Myocyte (in vitro differentiated cells): ENCODE results near the gene ETV6. TPM values are rescaled to one million over a fixed set of nuclear protein-coding genes. Genes with fewer than 3 reads are reported as not detected.
A peak's percentile ranks its signal among the peaks of the same experiment; 100 is the strongest.
"Not testable (repeated sequence)": the region's sequence is repeated elsewhere in the genome, so short reads cannot be mapped to it uniquely, and the experiment has no call there.

ENCODE experiments used
- DNase-seq: peaks from one replicate; pipeline ENCODE4 v3.0.0-alpha.2; 2012; ENCODE audit warnings: low read depth
- total RNA-seq: library from RNA; depleted of rRNA; stranded (reverse); fragments of >200 nt; gene quantifications from 2 replicates; pipeline ENCODE4 v1.2.3, GENCODE V29; 2014

Gene ETV6
- total RNA-seq, 1 donor from 2014 or later: 9.7 TPM

DNA sequence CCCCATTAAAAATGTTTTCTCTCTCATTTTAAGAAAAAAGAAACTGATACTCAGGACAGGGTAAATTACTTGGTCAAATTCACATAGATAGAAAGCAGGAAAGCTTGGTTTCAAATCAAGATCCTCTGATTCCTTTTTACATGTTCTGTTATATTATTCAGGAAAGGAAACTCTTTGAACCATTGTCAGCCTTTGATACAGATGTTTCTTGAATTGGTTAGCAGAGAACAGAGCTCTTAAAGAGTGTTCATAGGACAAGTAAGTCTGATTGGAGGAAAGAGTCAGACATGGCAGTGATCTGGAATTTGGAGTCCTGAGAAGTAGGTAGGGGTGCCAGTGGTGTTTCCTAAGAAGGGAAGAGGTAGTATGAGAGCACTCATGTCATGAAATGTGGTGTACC lies 256.1 kb downstream of the ETV6 start:
- no peak for DNase-seq

DNA sequence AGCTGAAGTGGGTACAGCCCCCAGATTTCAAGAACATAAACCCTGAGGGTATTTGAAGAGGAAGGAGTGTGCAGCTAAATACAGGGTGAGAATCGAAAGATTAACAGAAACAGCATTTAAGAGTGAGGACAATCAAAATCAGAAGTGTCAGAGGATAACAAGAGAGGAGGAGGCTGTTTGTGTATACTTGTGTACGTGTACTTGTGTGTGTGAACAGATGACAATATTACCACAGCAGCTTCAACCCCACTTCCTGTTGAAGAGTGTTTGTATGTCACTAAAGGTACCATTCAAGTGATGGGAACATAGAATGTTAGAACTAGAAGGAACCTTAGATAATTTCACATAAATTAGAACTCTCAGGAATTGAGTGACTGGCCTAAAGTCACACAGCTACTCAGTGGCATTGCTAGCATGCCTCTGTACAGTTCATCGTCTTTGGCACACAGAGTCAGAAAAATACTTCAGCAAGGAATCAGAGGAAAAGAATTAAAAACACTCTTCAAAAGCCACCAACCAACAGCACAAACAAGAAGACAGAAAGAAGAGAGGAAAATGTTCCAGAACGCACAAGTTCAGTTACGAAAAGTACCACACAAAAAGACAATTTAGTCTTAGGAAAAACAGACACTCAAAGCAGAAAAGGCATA lies 256.9 kb downstream of the ETV6 start:
- DNase-seq: no peak

DNA sequence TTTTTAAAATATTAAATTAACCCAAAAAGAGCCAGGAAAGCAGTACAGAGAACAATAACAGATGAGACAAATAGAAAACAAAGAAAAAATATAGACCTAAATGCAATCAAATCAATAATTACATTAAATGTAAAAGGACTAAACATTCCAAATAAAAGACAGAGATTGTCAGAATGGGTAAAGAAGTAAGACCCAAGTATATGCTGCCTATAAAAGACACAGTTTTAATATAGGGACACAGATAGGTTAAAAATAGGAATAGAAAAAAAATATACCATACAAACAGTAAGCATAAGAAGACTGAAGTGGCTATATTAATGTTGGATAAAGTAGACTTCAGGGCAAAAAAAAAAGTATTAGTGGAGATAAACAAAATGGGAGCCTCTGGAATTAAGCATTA lies 258.2 kb downstream of the ETV6 start:
- no peak for DNase-seq

DNA sequence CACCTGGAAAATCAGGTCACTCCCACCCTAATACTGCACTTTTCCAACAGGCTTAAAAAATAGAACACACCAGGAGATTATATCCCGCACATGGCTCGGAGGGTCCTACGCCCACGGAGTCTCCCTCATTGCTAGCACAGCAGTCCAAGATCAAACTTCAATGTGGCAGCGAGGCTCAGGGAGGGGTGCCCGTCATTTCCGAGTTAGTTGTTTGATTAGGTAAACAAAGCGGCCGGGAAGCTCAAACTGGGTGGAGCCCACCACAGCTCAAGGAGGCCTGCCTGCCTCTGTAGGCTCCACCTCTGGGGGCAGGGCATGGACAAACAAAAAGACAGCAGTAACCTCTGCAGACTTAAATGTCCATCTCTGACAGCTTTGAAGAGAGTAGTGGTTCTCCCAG lies 259.9 kb downstream of the ETV6 start:
- not testable (repeated sequence) for DNase-seq

DNA sequence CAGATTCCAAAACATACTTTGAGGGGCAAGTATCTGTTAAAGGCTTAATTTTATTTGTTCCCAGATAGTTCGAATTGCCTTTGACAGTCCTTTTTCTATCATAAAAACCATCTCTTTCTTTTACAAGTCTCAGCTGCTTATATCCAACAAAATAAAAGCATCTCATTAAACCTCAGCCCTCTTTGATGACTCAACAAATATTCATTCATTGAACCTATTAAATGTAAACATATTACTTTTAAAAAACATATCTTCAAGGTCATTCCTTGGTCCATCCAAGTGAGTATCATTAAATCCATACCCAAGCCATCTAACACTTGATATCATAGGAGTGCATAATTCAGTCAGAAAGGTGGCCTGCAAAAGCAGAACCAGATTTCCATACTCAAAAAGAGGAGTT lies 266.6 kb downstream of the ETV6 start:
- no peak for DNase-seq

DNA sequence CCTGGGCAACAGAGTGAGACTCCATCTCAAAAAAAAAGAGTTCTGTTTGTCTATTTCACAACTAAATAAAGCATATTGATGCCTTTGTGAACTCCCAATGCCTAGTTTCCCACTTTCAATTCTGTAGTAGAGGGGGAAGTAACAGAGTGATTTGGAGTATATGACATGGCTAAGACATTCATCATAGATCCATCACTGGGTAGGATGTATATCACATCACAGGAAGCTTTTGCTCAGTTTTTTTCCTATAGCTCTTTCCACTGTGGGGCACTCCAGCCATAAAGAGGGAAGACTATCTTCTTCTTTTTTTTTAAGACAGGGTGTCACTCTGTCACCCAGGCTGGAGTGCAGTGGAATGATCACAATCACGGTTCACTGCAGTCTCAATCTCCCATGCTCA lies 267.3 kb downstream of the ETV6 start:
- no peak for DNase-seq

DNA sequence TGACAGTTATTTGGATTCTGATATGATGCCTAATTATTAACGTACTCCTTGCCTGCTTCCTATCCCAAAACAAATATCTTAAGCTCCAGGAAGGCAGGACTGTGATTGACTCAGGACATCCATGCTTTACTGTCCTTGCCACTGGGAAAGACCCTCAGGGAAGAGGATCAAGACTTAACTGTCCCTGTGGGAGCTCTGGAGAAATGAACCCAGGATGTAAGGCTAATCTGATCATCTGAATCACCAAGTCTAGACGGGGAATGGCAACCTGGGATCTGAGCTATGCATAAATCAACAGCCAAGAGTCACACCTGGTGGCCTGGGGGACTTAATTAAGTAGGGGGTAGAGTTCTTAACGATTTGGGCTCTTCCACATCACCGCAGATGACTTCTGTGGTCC lies 268.0 kb downstream of the ETV6 start:
- no peak for DNase-seq

DNA sequence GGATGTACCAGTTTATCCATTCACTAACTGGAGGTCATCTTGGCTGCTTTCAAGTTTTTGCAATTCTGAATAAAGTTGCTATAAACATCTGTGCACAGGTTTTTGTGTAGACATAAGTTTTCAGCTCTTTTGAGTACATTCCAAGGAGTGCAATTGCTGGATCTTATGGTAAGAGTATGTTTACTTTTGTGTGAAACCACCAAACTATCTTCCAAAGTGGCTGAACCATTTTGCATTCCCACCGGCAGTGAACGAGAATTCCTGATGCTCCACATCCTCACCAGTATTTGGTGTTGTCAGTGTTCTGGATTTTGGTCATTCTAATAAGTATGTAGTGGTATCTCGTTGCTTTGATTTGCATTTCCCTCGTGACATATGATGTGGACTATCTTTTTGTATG lies 270.8 kb downstream of the ETV6 start:
- DNase-seq: no peak

DNA sequence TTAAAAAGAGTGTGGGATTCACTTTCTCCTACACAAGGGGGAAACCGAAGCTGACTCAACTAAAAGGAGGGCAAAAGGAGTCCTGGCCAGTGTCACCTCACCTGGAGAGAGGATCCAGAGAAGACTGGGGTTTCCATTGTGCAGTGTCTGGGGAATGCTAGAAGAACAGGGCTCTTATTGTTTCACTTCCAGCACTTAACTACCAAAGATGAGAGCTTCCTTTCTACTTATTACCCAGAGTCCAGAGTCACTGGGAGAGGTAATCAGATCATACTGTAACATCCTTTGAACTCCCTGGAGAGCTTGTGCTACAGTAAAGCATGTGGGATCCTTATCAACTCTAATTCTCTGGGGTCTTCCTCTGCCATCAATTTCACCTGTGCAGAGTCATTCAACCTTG lies 272.9 kb downstream of the ETV6 start:
- DNase-seq: no peak

DNA sequence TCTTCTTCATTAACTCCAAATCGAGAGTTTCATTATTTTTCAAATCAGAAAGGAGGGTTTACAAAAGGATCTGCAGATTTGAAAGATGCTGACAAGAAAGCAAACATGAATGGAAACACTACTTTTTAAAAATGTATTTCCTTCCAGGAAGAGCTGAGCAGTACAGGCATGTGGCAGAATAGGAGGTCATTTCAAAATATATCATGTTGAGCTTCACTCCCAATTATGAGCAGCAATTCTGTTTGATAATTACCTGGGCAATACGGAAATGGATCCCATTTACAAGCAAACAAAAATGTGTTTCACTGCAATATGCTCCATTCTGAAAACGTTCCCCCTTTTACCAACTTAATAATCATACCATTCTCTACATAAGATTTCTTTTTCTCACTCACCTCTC lies 273.6 kb downstream of the ETV6 start:
- no peak for DNase-seq

DNA sequence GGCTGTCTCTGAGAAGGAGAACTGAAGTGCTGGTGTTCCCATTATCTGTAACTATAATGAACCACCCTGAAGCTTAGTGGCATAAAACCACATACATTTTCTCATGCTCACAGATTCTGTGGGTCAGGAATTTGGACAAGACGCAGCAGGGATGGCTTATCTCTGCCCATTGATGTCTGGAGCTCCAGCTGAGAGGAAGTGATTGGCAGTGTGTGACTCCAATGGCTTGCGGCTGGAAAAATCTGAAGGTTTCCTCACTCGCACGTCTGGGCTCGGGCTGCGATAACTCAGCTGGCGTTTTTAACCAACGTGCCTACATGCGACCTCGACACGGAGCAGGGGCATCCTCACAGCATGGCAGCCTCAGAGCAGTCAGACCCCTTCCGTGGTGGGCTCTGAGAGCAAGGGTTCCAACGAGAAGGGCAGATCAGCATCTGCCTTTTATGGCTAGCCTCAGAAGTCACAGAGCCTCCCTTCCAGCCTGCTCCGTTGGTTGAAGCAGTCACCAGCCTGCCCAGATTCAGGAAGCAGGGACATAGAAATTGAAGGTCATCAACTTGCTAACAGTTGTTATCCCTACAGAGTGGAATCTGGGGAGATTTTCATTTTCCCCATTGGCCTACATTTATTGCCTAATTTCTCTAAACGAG lies 277.9 kb downstream of the ETV6 start:
- DNase-seq: no peak

DNA sequence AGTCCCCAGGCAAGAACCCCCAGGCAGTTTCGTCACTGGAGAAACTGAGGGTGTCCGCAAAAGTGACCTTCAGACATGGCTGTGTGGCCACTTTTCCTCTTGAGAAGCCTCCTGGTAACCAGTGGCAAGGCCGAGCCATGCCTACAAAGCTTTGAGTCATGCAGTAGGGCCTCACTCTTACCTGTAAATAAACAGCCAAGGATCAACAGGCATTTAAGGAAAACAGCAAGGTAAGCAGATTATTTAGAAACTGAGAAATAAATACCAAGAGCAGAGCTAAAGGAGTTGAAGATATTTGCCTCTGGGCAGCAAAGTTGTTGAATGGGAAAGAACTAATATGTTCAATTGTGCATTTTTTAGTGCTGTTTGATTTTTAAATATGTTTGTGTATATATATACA lies 280.2 kb downstream of the ETV6 start:
- no peak for DNase-seq

DNA sequence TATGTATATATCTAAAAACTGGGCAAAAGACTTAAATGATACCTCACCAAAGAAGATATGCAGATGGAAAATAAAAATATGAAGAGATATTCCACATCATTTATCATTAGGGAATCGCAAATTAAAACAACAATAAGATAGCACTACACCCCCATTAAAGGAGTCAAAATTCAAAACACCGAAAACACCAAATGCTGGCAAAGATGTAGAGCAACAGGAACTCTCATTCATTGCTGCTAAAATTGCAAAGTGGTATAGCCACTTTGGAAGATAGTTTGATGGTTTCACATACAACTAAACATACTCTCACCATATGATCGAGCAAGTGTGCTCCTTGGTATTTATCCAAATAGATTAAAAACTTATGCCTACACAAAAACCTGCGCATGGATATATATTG lies 289.7 kb downstream of the ETV6 start:
- DNase-seq: no peak

DNA sequence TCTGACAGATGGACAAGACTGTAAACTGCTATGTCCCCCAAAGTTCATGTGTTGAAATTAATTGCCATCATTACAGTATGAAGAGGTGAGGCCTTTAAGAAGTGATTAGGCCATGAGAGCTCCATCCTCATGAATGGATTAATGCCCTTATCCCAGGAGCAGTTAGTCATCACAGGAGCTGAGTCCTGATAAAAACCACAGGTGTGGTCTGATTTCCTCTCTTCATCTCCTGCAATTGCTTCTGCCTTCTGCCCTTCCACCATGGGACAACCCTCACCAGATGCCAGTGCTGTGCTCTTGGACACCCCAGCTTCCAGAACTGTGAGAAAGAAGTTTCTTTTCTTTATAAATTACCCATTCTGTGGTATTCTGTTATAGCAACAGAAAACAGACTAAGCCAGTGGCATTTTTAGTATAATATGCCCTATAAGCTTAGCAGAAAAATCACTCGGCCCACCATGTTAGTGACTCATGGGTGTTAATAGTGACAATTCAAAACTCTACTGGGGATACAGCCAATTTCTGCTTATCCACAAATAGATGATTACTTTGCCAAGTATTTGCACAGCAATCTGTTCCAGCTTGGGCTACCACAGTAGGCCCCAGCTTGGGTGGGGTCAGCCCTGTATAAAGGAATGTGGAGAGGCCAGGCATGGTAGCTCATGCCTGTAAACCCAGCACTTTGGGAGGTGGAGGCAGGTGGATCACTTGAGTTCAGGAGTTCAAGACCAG lies 292.3 kb downstream of the ETV6 start:
- peak; percentile 86 for DNase-seq

DNA sequence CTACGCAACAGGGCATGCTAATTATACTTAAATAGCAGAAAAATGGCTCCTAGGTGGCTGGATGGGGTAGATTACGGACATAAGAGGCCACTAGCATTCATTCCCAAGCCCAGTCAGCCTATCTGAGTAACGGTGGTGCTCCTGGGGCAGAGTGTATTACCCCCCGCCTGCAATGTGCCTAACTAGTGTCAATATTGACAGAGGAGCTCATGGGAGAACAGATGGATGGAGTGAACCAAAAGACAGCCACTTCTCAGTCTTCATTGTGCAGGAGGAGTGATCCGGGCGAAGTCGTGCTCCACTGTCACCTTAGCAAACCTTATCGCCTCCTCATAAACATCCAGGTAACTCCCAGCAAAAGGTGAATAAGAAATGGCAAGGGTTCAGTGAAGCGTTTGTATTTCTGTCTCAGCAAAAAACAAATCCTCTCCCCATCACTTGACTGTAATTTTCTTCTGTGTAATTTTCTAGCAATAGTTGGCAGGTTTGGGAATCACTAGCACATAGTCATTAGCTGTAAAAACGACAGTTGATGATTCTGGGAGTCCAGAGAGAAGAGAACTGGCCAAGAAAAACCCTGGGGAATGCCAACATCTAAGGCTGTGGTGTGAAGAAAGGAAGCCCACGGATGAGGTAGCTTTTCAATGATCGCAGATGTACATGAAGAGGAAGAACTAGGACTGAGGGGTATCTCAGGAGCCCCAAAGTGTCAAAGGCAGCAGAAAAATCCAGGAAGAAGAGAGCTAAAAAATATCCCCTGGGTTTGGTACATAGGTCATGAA lies 294.6 kb downstream of the ETV6 start:
- DNase-seq: no peak
